ENCODE measurements around the gene SHROOM4.

SHROOM4 gene

DNA sequence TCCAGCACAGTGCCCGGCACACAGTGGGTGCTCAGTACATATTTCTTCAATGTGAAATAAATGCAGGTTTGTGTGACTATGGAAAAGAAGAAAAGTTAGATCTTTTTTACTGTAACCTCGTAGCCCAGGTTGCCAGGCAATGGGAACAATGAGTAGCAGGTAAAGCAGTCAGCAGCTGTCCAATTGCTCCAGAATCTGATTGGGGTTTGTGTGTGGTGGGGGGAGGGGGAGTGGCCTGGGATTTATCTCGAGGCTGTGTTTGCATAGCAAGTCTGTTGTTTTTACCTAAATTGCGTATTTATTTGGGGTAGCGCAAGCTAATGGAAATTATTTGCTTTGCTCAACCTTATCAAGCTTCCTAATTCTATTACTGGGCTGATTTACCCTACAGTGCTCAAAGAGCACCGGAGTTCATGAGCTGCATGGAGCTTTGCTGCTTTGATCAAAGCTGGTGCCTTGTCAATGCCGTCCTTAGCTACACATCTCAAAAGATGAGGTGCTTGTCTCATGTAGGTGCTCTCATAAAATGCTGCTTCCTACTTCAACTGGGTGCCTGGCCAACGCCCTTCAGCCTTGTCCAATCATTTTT is 198.3 kb downstream of the SHROOM4 start:
- in situ Hi-C loops (cut with HindIII; ENCODE audit: low sequenced_read_pairs), result no loop called here
- TF ChIP-seq, protein P1, sequence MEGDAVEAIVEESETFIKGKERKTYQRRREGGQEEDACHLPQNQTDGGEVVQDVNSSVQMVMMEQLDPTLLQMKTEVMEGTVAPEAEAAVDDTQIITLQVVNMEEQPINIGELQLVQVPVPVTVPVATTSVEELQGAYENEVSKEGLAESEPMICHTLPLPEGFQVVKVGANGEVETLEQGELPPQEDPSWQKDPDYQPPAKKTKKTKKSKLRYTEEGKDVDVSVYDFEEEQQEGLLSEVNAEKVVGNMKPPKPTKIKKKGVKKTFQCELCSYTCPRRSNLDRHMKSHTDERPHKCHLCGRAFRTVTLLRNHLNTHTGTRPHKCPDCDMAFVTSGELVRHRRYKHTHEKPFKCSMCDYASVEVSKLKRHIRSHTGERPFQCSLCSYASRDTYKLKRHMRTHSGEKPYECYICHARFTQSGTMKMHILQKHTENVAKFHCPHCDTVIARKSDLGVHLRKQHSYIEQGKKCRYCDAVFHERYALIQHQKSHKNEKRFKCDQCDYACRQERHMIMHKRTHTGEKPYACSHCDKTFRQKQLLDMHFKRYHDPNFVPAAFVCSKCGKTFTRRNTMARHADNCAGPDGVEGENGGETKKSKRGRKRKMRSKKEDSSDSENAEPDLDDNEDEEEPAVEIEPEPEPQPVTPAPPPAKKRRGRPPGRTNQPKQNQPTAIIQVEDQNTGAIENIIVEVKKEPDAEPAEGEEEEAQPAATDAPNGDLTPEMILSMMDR (IDR thresholded peaks at IDR 0.05; ENCODE audit: low read depth, low read length), result no peak

DNA sequence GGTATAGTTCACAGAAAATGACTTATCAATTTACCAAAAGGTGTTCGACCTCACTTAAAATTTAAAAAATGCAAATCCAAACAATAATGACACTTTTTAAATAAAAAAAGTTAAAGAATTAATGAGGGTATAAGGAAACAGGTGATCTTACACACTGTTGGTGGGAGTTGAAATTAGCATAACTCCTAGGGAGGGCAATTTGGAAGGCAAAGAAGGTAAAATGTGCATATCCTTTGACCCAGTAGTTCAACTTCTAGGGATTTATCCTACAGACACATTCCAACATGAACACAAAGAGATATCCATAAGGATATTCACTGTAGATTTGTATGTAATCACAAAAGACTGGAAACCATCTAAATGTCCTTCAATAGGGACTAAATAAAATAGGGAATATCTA is 199.5 kb downstream of the SHROOM4 start:
- H3K4me3 ChIP-seq (ENCODE audit: low read depth, low read length), result no peak overlapping the region
- in situ Hi-C loops (cut with HindIII; ENCODE audit: low sequenced_read_pairs), result no loop called here
- TF ChIP-seq, protein P1 (IDR thresholded peaks at IDR 0.05; ENCODE audit: low read depth, low read length), result no peak
- no peak for DNase-seq (ENCODE audit: low read depth, low spot score)

More for the DNA sequence above, 198.3 kb downstream of the SHROOM4 start:
- DNase-seq (ENCODE audit: low read depth, low spot score), result no peak
- H3K4me3 ChIP-seq (ENCODE audit: low read depth, low read length), result no peak overlapping the region

DNA sequence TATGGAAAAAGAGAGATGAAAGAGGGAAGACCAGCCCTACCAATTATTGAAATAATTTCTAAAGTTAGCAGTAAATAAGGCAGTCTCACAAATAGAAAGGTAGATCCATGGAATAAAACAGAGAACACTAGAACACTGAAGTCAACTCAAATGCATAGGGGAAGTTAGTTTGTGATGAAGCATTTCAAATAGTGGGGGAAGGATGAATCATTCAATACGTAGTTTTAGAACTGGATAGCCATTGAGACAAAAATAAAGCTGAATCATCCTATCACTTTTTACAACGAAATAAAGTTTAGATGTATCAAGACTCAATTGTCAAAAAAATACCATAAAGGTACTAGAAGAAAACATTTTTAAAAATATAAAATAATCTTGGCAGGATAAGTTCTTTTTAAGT is 200.1 kb downstream of the SHROOM4 start:
- TF ChIP-seq, protein P1 (IDR thresholded peaks at IDR 0.05; ENCODE audit: low read depth, low read length), result no peak
- H3K4me3 ChIP-seq (ENCODE audit: low read depth, low read length), result no peak overlapping the region
- DNase-seq (ENCODE audit: low read depth, low spot score), result peak; percentile 23
- in situ Hi-C loops (cut with HindIII; ENCODE audit: low sequenced_read_pairs), result no loop called here

DNA sequence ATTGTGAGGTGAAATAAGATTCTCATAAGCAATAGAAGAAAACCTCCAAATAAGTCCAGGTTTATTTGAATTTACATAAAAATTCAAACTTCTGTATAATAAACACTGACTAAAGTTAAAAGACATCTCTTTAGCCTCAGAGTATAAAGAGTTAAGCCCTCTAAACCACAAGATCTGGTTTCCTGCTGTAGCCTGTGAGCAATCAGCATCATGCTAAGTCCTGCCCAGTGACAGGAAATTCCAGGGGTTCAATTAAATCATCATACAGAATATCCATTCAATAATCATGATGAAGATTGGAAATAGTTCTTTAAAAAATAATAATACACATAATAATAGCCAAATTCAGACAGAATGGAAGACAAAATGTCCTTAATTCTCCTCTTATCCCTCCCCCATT is 204.2 kb downstream of the SHROOM4 start:
- TF ChIP-seq, protein P1 (IDR thresholded peaks at IDR 0.05; ENCODE audit: low read depth, low read length), result no peak
- in situ Hi-C loops (cut with HindIII; ENCODE audit: low sequenced_read_pairs), result no loop called here
- DNase-seq (ENCODE audit: low read depth, low spot score), result peak; percentile 29
- no peak overlapping the region for H3K4me3 ChIP-seq (ENCODE audit: low read depth, low read length)

DNA sequence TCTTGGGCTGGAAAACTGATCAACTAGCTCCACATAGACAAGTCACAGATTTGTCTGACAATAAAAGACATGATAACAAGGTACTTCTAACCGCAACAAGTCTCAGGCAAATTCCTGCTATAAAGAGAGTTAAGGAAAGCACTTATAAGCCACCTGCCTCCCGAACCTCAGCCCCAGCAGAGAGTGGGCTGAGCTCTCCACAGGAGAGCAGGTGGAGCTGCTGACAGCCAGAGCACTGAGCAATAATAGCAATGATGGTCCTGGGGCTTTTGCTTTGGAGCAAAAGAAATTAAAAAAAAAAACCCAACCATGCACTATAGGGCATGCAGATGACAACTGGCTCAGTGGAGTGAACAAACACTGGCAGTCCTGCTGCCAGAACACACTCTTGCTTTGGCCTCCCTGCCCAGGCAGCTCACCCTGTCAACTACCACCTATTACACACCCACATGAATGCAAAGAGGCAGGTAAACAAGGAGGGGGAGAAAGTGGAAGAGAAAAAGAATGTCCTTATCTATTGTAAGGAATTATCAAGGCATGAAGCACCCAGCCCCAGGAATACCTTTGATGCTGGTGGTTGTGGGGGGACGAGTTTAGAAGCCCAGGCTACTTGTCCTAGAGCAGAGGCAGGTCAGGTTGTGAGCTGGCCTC is 207.6 kb downstream of the SHROOM4 start:
- in situ Hi-C loops (cut with HindIII; ENCODE audit: low sequenced_read_pairs), result no loop called here
- DNase-seq (ENCODE audit: low read depth, low spot score), result no peak
- no peak overlapping the region for H3K4me3 ChIP-seq (ENCODE audit: low read depth, low read length)
- TF ChIP-seq, protein P1 (IDR thresholded peaks at IDR 0.05; ENCODE audit: low read depth, low read length), result no peak

DNA sequence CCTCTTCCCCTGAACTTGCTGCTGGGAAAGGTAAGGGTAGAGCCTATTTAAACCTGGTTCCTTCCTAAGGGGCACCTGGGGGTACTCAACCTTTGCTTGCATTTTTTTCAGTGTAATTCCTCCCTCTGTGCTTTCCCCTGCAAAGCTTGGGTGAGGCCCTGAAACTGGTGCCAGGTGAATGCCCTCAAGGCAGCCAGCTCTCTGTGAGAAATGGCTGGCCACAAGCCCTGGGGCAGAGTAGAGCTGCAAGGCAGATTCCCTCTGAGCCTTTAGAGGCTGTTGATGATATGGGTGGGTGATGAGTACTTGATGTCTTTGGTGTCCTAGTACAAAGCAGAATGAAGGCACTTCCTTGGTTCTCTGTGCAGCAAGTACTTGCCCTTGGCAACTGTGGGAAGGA is 217.9 kb downstream of the SHROOM4 start:
- in situ Hi-C loops (cut with HindIII; ENCODE audit: low sequenced_read_pairs), result no loop called here
- no peak overlapping the region for H3K4me3 ChIP-seq (ENCODE audit: low read depth, low read length)
- TF ChIP-seq, protein P1 (IDR thresholded peaks at IDR 0.05; ENCODE audit: low read depth, low read length), result no peak
- no peak for DNase-seq (ENCODE audit: low read depth, low spot score)
